Measurements from ENCODE around the gene FAT3.

DNA sequence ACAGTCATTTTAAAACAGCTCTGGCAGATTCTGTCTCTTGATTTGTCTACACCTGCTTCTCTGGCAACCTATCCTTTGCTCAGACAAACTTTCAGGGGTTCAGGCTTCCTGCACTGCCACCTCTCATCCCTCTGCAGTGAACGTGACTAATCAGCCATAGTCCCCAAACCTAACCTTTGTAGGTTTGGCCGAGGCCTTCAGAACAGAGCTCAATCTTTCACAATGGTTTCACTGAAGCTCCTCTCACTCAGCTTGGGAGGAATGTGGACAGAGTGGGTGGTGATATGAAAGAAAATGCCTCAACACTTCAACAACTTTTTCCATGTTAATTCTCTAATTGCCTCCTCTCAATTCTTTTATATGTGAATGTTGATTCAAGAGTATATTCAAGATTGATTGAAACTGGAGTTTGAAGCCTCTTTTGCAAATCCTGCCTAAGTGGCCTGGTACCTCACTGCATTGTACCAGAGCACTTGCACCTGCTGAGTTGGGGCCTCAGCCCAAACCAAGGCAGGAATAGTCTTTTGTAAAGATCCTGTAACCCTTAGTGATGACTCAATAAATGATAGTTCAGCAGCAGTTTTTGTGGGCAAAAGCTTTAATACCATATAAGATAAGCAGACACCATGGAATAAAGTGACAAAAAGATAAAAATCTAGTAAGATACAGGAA is 33.9 kb upstream of the FAT3 start:
- TF ChIP-seq CTCF (IDR thresholded peaks at IDR 0.05): no peak
- TF ChIP-seq POLR2A (IDR thresholded peaks at IDR 0.05): no peak
- no peak for TF ChIP-seq EP300 (IDR thresholded peaks at IDR 0.05)

Data from ovary (tissue), 3 donors.